ENCODE results near the gene CCDC63. TPM values are rescaled to one million over a fixed set of nuclear protein-coding genes. Genes with fewer than 3 reads are reported as not detected.

CCDC63 gene
- total RNA-seq, 3 donors from 2014 or later, result not detected

- TF ChIP-seq CTCF (IDR thresholded peaks at IDR 0.05) (no peak), POLR2AphosphoS5 (IDR thresholded peaks at IDR 0.05) (no peak), POLR2A (IDR thresholded peaks at IDR 0.05) (no peak)
- DNase-seq (ENCODE audit: low spot score in 2 of 2), result no peak
- intact Hi-C loops (cut with DNase I; ENCODE audit: low total_unique reads), result no loop called here
Measured at GRCh38 chr12:110896559-110896958, 49.8 kb downstream of the CCDC63 start.

GRCh38 chr12:110901401-110901800 is 54.6 kb downstream of the CCDC63 start:
- intact Hi-C loops (cut with DNase I; ENCODE audit: low total_unique reads), result no loop called here
- TF ChIP-seq CTCF (IDR thresholded peaks at IDR 0.05) (no peak), POLR2AphosphoS5 (IDR thresholded peaks at IDR 0.05) (no peak), POLR2A (IDR thresholded peaks at IDR 0.05) (no peak)

More at GRCh38 chr12:110896559-110896958, 49.8 kb downstream of the CCDC63 start:
- peaks cover 0 to 3% of the 10 kb centered on the region in 2 donors for H3K9me3 ChIP-seq
- no peaks in the 10 kb centered on the region for H3K36me3 ChIP-seq
- H3K27me3 ChIP-seq, result no peaks in the 10 kb centered on the region
- H3K4me1 ChIP-seq, result peaks cover 0 to 7% of the 10 kb centered on the region in 2 donors
- no peak overlapping the region for H3K4me3 ChIP-seq
- no peak overlapping the region for H3K27ac ChIP-seq

GRCh38 chr12:110903511-110903910 is 56.7 kb downstream of the CCDC63 start:
- H3K9me3 ChIP-seq, result no peaks in the 10 kb centered on the region
- peaks cover 0 to 4% of the 10 kb centered on the region in 2 donors for H3K27me3 ChIP-seq
- TF ChIP-seq POLR2AphosphoS5 (IDR thresholded peaks at IDR 0.05) (no peak), CTCF (IDR thresholded peaks at IDR 0.05) (no peak), POLR2A (IDR thresholded peaks at IDR 0.05) (no peak)
- no peak overlapping the region for H3K4me3 ChIP-seq
- H3K27ac ChIP-seq, result no peak overlapping the region
- H3K36me3 ChIP-seq, result no peaks in the 10 kb centered on the region
- no peaks in the 10 kb centered on the region for H3K4me1 ChIP-seq
- DNase-seq (ENCODE audit: low spot score in 2 of 2), result no peak
- intact Hi-C loops (cut with DNase I; ENCODE audit: low total_unique reads), result no loop called here

More at GRCh38 chr12:110901401-110901800, 54.6 kb downstream of the CCDC63 start:
- H3K27me3 ChIP-seq, result peaks cover 0 to 4% of the 10 kb centered on the region in 2 donors
- no peak overlapping the region for H3K4me3 ChIP-seq
- H3K36me3 ChIP-seq, result no peaks in the 10 kb centered on the region
- no peak overlapping the region for H3K27ac ChIP-seq
- no peaks in the 10 kb centered on the region for H3K4me1 ChIP-seq
- H3K9me3 ChIP-seq, result no peaks in the 10 kb centered on the region
- DNase-seq (ENCODE audit: low spot score in 2 of 2), result no peak

GRCh38 chr12:110906083-110906482 is 59.3 kb downstream of the CCDC63 start:
- Histone ChIP-seq H3K9me3 (no peaks in the 10 kb centered on the region), H3K27ac (no peak overlapping the region), H3K36me3 (no peaks in the 10 kb centered on the region), H3K4me3 (no peak overlapping the region), H3K27me3 (peaks cover 0 to 4% of the 10 kb centered on the region in 2 donors), H3K4me1 (no peaks in the 10 kb centered on the region)
- intact Hi-C loops (cut with DNase I; ENCODE audit: low total_unique reads), result no loop called here
- no peak for DNase-seq (ENCODE audit: low spot score in 2 of 2)
- TF ChIP-seq POLR2AphosphoS5 (IDR thresholded peaks at IDR 0.05) (no peak), POLR2A (IDR thresholded peaks at IDR 0.05) (no peak), CTCF (IDR thresholded peaks at IDR 0.05) (no peak)

- no peaks in the 10 kb centered on the region for H3K4me1 ChIP-seq
- H3K36me3 ChIP-seq, result no peaks in the 10 kb centered on the region
- H3K27me3 ChIP-seq, result peaks cover 0 to 4% of the 10 kb centered on the region in 2 donors
- DNase-seq (ENCODE audit: low spot score in 2 of 2), result no peak
- no peak overlapping the region for H3K27ac ChIP-seq
- no peak overlapping the region for H3K4me3 ChIP-seq
- H3K9me3 ChIP-seq, result no peaks in the 10 kb centered on the region
- intact Hi-C loops (cut with DNase I; ENCODE audit: low total_unique reads), result no loop called here
- TF ChIP-seq POLR2A (IDR thresholded peaks at IDR 0.05), result no peak
- no peak for TF ChIP-seq CTCF (IDR thresholded peaks at IDR 0.05)
- no peak for TF ChIP-seq POLR2AphosphoS5 (IDR thresholded peaks at IDR 0.05)
Measured at GRCh38 chr12:110906516-110906915, 59.7 kb downstream of the CCDC63 start.

Data from breast epithelium (tissue), 4 donors.